NCI-H510A (cell line): ENCODE data around the gene PINLYP.
"Not testable (repeated sequence)": the region's sequence is repeated elsewhere in the genome, so short reads cannot be mapped to it uniquely, and the experiment has no call there.

ENCODE experiments used
- DNase-seq: peaks from one replicate; lab custom pipeline; 2025; lab: John Stamatoyannopoulos, UW

Gene PINLYP

GRCh38 chr19:43575156-43575950 is at the start of gene PINLYP, which contains the start of gene XRCC1:
PINLYP (plus strand) TSS chr19:43575801; CDS start chr19:43577192, 1,391 bp downstream.
XRCC1 (minus strand) TSS chr19:43575527; CDS start chr19:43575458, 69 bp downstream.
- DNase-seq = peak; percentile 96

- no peak for DNase-seq
These were observed 49.5 kb upstream of the PINLYP start for GRCh38 chr19:43525836-43526771.

GRCh38 chr19:43526884-43527859 is 48.4 kb upstream of the PINLYP start, which contains the start of gene ETHE1:
ETHE1 (minus strand) TSS chr19:43527201; CDS start chr19:43527177, 24 bp downstream.
- peak; percentile 28 for DNase-seq

GRCh38 chr19:43527860-43528622 is 47.6 kb upstream of the PINLYP start:
- no peak for DNase-seq

GRCh38 chr19:43532571-43532961 is 43.0 kb upstream of the PINLYP start:
- peak; percentile 50 for DNase-seq

- DNase-seq = peak; percentile 88
These were observed 42.5 kb upstream of the PINLYP start, which contains the start of gene ZNF575 for GRCh38 chr19:43532962-43533545. ZNF575 (plus strand) TSS chr19:43533188; CDS start chr19:43534423, 1,235 bp downstream.

GRCh38 chr19:43533546-43534304 is 41.9 kb upstream of the PINLYP start:
- DNase-seq = peak; percentile 88

GRCh38 chr19:43534305-43534815 is 41.2 kb upstream of the PINLYP start:
- no peak for DNase-seq

- no peak for DNase-seq
These were observed 40.5 kb upstream of the PINLYP start for GRCh38 chr19:43534816-43535761.

GRCh38 chr19:43538922-43539321 is 36.7 kb upstream of the PINLYP start:
- DNase-seq = no peak

GRCh38 chr19:43540381-43540780 is 35.2 kb upstream of the PINLYP start:
- DNase-seq = no peak

GRCh38 chr19:43541920-43542650 is 33.5 kb upstream of the PINLYP start:
- no peak for DNase-seq

- DNase-seq = no peak
These were observed 31.5 kb upstream of the PINLYP start for GRCh38 chr19:43544077-43544476.

- no peak for DNase-seq
These were observed 30.3 kb upstream of the PINLYP start for GRCh38 chr19:43545276-43545675.

GRCh38 chr19:43545981-43546380 is 29.6 kb upstream of the PINLYP start:
- no peak for DNase-seq

- DNase-seq = no peak
These were observed 29.0 kb upstream of the PINLYP start for GRCh38 chr19:43546581-43546980.

GRCh38 chr19:43547926-43548325 is 27.7 kb upstream of the PINLYP start:
- not testable (repeated sequence) for DNase-seq
